Limb (tissue), 2 donors: ENCODE results near the gene INPP4A.
"Not testable (repeated sequence)": the region's sequence is repeated elsewhere in the genome, so short reads cannot be mapped to it uniquely, and the experiment has no call there.

ENCODE experiments used
- DNase-seq, 2 donors: peaks; one replicate each; pipeline ENCODE4 v3.0.0-alpha.2; 2016; ENCODE audit errors: extremely low spot score in 2 of 2

INPP4A gene

DNA sequence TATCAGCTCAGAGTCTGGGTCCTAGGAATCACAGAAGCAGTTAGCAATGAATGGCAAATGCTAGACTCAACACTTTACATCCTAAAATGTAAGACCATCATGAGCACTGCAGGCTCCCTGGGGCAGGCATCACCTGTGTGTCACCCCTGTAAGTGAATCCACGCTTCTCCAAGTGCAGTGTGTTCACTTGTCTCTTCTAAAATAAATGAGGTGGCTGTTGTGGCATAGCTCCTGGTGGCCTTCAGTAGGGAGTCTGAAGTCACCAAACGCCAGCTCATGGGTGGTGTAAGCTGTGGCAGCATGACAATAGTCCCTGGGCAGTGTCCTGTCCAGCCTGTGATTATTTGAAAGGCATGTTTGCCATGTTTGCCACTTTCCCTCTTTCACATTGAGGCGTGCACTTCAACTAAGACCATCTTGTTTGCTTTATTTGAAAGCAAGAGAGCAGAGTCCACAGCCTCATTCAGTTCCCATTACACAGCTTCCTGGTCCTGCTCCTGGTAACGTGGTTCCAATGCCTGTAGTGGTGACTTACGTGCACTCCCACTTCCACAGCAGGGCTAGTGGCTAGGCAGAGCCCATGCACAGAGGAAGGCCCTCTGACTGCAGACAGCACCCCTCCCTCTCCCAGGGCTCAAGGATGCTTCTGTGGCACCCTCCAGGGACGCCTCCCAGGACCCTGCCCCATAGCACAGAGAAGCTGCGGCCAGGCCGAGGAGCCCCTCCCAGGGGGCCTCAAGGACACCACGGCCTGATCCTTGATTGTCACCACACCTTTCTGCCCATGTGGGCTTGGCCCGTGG is 139.4 kb downstream of the INPP4A start:
- DNase-seq: no peak

- DNase-seq: no peak
Observed at GRCh38 chr2:98585386-98585785, 140.7 kb downstream of the INPP4A start.

DNA sequence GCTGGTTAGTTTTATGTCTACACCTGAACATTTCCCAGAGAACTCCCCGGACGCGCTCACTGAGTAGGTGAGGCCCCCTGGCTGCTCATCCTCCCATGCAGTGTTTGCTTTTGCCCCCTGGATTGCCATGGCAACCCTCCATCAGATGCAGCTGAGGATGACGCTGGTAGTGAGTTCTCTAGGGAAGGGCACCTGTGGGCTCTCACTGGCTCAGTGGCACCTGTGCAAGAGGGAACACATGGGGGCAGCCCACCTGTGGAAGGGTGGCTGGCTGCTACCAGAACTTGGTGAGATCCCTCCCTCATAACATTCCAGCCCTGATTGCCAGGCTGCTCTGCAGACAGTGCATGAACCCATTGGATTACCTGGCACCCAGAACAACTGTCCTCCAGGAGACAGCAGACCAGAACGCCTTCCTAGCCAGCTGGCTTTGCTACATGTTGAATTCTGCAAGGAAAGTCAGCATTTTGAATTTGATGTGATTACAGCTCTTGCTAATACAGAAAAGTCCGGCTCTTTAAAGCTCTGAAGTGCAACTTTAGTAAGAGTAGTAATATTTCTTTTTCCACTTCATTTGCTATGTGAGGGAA is 142.0 kb downstream of the INPP4A start:
- DNase-seq: no peak

GRCh38 chr2:98588880-98589431 is 144.3 kb downstream of the INPP4A start:
- no peak for DNase-seq

- DNase-seq: no peak
Observed at GRCh38 chr2:98589489-98589888, 144.8 kb downstream of the INPP4A start.

GRCh38 chr2:98592565-98592964 is 147.9 kb downstream of the INPP4A start:
- no peak for DNase-seq

- DNase-seq: not testable (repeated sequence)
Observed at GRCh38 chr2:98594665-98595064, 150.0 kb downstream of the INPP4A start.

DNA sequence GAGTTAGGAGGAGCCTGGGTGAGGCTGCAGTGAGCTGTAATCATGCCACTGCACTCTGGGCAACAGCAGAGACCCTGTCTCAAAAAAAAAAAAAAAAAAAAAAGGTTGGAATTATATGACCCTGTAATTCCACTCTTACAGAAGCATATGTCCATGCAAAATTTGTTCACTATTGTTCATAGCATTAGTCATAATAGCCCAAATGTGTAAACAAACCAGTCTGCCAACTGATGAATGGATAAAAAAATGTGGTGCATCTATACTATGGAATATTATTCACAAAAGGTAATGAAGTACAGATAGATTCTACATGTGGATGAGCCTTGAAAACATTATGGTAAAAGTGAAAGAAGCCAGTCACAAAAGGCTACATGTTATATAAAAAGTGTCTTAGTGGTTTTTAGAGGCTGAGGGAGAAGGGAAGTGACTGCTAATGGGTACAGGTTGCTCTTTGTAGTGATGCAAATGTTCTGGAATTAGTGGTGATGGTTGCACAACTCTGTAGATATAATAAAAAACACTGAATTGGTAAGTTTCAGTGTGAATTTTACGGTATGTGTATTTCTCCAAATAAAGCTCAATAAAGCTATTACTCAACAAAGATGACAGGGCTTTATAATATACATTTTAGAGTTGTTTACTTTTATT is 154.2 kb downstream of the INPP4A start:
- DNase-seq: no peak

DNA sequence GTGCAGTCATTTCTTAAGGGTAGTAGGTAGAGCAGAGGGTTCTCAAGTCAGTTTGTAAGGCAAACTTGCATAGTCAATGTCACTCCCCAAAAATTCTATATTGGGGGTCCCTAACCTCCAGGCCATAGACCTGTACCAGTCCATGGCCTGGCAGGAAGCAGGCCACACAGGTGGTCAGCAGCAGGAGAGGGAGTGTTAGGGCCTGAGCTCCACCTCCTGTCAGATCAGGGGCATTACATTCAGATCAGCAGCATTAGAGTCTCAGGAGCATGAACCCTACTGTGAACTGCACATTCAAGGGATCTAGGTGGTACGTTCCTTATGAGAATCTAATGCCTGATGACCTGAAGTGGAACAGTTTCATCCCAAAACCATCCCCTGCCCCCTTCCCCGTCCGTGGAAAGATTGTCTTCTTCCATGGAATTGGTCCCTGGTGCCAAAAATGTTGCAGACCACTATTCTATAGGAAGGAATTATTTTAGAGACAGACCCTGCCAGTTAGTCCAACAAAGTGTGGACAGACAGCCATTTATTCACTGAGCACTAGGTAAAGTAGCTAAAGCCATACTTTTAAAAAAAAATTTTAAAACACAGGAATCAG is 157.0 kb downstream of the INPP4A start:
- DNase-seq: no peak

DNA sequence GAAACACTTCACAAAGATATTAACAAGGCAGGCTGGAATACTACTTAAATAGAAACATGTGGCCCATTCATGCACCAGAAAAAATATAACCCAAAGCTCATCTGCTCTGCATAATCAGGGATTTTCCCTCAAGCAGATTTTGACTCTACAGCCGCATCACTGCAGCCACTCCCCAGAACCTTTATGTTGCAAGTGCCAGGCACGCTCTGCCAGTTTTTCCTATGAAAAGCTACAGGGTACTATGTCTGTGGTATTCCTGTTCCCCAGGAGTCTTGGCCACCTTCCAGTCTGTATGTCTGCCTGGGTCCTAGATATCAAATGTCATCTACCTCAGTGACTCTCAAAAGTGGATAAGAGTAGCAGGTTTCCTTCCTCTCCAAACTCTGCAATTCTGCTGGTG is 159.9 kb downstream of the INPP4A start:
- no peak for DNase-seq

GRCh38 chr2:98605076-98605475 is 160.4 kb downstream of the INPP4A start:
- DNase-seq: no peak

- no peak for DNase-seq
Observed at GRCh38 chr2:98606431-98606830, 161.8 kb downstream of the INPP4A start.

DNA sequence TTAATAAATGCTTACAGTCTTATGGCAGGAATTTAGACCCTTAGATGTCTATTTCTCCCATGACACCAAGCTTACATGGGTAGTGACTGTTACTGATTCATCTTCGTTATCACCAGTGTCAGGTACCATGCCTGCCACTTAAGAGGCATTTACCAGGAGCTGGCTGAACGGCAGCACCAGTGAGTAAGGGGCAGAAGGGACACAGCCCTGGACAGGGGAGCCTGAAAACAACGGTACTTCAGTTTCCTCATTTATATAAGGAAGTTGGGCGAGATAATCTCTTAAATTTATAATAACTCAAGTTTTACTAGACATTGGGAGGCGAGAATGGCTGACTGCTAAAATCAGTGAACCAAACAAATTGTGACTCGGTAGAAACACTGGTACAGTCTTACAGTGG is 162.4 kb downstream of the INPP4A start:
- no peak for DNase-seq

DNA sequence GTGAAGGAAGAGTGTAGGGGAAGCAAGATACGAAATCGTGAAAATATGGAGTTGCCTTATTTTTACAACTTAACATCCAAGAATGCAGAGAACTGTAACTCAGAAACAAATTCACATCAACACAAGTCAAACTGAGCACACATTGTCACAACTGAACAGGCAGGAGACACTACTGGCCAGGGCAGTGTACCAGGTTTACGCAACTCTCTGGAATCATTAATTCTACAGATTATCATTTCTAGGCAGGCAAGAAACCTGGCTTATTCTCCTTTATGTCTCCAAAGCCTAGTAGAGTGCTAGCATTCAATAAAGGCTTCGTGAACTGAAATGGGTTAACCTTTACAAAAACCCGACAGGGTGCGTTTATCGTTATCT is 163.1 kb downstream of the INPP4A start:
- no peak for DNase-seq

DNA sequence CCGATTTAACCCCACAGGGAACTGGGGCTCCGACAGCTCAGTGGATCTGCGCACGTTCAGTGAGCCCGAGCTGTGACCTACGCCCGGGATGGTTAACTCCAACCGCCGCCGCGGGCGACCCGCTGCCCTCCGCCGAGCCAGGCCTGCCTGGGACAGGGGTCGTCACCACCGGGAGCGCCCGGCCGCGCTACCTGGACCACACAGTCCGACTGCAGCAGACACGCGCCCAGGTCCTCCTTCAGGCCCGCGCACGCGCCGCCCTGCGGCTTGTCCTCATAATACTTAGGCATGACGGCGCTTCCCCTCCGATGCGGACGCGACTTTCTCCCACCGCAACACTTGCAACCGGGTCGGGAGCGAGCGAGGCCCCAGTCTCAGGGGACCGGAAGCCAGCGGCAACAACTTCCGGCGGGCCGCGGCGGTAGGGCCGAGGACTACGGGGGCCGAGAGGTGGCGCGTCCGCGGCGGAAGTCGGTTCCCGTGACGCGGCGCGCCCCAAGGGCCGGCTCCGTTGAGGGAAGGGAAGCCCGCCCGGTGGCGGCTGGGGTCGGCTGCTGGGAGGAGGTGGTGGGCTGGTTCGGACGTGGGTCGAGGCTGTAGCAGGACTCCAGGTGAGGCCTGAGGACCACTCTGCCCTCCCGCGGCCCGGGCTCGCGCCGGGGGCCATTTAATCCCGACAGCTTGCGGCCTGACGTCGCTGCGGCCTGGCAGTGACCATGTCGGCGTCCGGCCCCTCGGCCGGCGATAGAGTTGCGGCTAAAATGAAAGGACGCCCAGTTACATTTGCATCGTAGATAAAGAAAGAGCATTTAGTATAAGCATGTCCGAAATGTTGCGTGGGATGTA is 163.7 kb downstream of the INPP4A start, which contains the start of the genes COA5 and UNC50:
Gene COA5, minus strand, starts transcription at position 397 of the 846 bp plus-strand sequence. Its CDS starts 107 bp downstream, at position 290.
Gene UNC50, plus strand, starts transcription at position 474 of the 846 bp plus-strand sequence. CDS start 1,171 bp downstream, outside the sequence.
- DNase-seq: peak; percentile 88 to 94

DNA sequence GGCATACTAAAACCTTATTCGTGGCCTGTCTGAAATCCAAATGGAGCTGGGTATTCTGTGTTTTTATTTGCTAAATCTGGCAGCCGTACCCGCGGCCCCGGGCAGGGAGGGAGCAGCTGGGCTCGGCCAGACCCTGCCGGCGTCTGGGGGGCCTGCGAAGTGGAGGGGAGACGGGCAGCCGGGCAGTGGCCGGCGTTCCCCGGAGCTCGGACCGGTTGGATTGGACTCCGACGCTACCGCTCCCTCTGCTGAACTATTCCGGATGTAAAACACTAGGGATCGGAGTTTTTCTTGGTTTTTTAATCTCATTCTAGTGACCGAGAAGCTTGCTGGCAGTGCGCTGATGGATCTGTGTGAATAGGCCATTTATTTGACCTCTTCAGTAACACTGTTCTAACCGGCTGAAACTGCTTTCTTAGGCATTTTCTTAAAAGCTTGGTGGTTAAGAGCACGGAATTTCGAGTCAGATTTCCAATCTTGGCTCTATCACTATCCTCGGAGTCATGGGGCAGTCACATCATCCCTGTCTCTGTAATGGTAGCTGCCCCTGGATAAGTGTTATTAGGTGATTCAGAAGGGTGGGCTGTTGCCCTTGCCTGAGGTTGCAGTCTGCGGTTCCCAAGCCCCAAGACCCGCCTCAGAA is 164.4 kb downstream of the INPP4A start:
- DNase-seq: peak in 1 of 2 donors; percentile 63

DNA sequence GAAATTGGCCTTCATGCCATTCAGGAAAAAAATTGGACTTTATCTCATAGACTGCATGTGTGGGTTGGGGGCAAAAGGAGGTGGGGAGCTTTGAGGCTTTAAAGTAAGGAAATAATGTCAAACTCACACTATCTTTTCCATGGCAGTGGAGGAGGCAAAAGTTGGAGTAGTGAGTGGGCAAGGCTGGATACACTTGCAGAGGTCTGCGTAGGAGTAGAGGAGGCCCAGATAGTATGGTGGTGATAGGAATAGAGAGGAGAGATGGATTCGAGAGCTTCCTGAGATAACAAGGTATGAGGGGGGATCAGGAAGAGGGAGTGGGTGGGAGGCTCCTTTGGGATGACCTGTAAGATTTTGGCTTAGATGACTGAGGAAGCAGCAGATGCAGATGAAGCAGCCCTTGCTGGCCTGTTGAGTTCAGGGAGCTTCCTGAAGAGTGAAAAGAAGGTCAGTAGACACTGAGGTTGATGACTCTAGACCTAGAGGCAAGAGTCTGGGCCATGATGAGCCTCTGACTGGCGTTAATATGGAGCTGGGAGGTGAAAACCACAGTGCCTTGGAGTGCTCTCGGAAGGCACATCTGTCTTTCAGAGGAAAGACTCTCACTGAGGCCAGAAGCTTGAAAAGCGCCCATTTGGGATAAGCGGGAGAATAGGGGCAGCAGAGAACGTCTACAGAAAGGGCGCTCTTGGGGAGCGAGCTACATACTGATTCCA is 169.5 kb downstream of the INPP4A start:
- no peak for DNase-seq

DNA sequence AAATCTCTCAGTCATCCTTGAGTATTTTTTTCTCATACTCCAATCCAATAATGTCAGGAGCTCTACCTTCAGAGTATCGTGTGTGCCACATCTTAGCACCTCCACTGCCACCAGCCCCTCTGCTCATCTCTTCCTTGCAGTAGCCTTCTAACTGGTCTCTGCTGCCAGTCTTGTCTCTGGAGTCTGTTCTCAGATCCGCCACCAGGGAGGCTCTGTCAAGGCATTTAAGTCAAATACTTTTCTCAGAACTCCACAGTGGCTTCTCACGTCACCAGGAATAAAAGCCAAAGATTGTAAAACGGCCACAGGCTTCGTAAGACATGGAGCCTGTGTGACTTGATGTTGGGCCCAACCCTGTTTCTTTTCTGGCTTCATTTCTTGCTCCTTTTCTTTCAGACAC is 170.8 kb downstream of the INPP4A start:
- no peak for DNase-seq

DNA sequence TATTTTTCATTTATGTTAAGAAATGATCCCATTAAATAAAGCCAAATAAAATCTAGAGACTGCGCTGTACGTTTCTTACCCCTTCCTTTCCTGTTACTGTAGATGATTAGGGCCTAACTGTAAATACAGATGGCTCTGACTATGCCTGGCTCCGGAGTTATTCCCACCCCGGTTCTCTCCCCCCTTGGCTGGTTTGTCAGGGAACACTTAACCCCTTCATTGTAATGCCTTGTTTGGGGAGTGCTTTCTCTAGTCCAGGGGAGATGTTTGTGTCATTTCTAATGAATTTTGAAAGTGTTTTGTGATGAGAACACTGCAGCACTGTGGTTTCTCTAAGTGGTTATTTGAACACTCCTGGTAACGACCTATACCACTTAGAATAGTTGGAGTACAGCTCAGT is 172.5 kb downstream of the INPP4A start:
- no peak for DNase-seq

DNA sequence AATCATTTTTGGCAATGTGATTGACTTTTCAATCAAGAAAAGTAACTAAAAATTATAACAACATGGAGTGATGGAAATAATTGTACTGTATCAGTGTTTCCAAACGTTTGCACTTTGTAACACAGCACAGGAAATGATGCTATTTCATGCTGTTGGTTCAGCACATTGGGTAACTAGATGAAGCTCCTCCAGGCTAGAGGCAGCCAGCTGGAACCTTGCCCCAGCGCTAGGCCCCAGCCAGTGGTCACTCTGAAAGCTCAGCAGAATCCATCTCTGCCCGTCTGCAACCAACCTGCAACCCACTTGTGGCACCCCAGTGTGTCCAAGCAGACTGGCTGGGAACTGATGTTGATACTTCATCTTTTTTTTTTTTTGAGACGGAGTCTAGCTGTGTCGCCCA is 179.0 kb downstream of the INPP4A start:
- no peak for DNase-seq
